Mesenchymal stem cell (in vitro differentiated cells and primary cell): ENCODE data around the gene TUFM.

ENCODE experiments used
- DNase-seq: peaks from one replicate; pipeline ENCODE4 v3.0.0-alpha.2; 2013
- H2AFZ ChIP-seq: one replicate; pipeline ENCODE4 v1.6.1; 2013; ENCODE audit warnings: low read depth, mild to moderate bottlenecking, control low read depth, inconsistent platforms, low read length, moderate library complexity
- H2AK5ac ChIP-seq: 2 replicates; pipeline ENCODE4 v1.6.1; 2013; ENCODE audit warnings: low read length, moderate library complexity, mild to moderate bottlenecking, inconsistent platforms; ENCODE audit not compliant: severe bottlenecking
- H2BK120ac ChIP-seq: one replicate; pipeline ENCODE4 v1.6.1; 2013; ENCODE audit warnings: low read depth, mild to moderate bottlenecking, inconsistent platforms, low read length, moderate library complexity
- H2BK12ac ChIP-seq, 2 experiments: one replicate each; pipeline ENCODE4 v1.6.1; 2013; ENCODE audit warnings: inconsistent platforms in 2 of 2, low read length in 2 of 2, mild to moderate bottlenecking in 2 of 2, moderate library complexity in 2 of 2, control low read depth in 1 of 2
- H2BK15ac ChIP-seq: one replicate; pipeline ENCODE4 v1.6.1; 2013; ENCODE audit warnings: mild to moderate bottlenecking, low read depth, inconsistent platforms; ENCODE audit not compliant: poor library complexity, severe bottlenecking
- H2BK5ac ChIP-seq: 2 replicates; pipeline ENCODE4 v1.6.1; 2013; ENCODE audit warnings: low read depth, mild to moderate bottlenecking, low read length, control low read depth, inconsistent platforms; ENCODE audit not compliant: poor library complexity, severe bottlenecking
- H3K14ac ChIP-seq, 2 experiments: one replicate each; pipeline ENCODE4 v1.6.1; 2013; ENCODE audit warnings: inconsistent platforms in 2 of 2, low read length in 2 of 2, control low read depth in 1 of 2, mild to moderate bottlenecking in 1 of 2, moderate library complexity in 1 of 2
- H3K18ac ChIP-seq, 2 experiments: one replicate each; pipeline ENCODE4 v1.6.1; 2013; ENCODE audit warnings: inconsistent platforms in 2 of 2, low read length in 2 of 2, control low read depth in 1 of 2, low read depth in 1 of 2, mild to moderate bottlenecking in 1 of 2
- H3K23ac ChIP-seq, 2 experiments: one replicate each; pipeline ENCODE4 v1.6.1; 2013; ENCODE audit warnings: inconsistent platforms in 2 of 2, low read length in 2 of 2, mild to moderate bottlenecking in 2 of 2, moderate library complexity in 2 of 2, control low read depth in 1 of 2
- H3K27ac ChIP-seq: 2 replicates; pipeline ENCODE4 v1.5.1; 2013; ENCODE audit warnings: mild to moderate bottlenecking, moderate library complexity, low read length, control low read depth, inconsistent platforms; ENCODE audit not compliant: poor library complexity, severe bottlenecking
- H3K27me3 ChIP-seq, 2 experiments: 2 replicates each; pipeline versions ENCODE4 v1.6.1 to v1.7.0; 2013; ENCODE audit warnings: low read length in 2 of 2, mild to moderate bottlenecking in 2 of 2, moderate library complexity in 2 of 2, control low read depth in 1 of 2, inconsistent platforms in 1 of 2; ENCODE audit not compliant: control insufficient read depth in 1 of 2, insufficient read depth in 1 of 2
- H3K36me3 ChIP-seq, 2 experiments: 2 replicates each; pipeline versions ENCODE4 v1.6.1 to v1.7.0; 2013; ENCODE audit warnings: low read length in 2 of 2, control low read depth in 1 of 2, inconsistent platforms in 1 of 2, low read depth in 1 of 2, mild to moderate bottlenecking in 1 of 2; ENCODE audit not compliant: insufficient read depth in 2 of 2, control insufficient read depth in 1 of 2
- H3K4ac ChIP-seq, 2 experiments: one replicate each; pipeline ENCODE4 v1.6.1; 2013; ENCODE audit warnings: inconsistent platforms in 2 of 2, low read length in 2 of 2, mild to moderate bottlenecking in 2 of 2, moderate library complexity in 2 of 2, control low read depth in 1 of 2, low read depth in 1 of 2
- H3K4me1 ChIP-seq: 2 replicates; pipeline ENCODE4 v1.6.1; 2013; ENCODE audit warnings: low read depth, low read length, control low read depth; ENCODE audit not compliant: control insufficient read depth, insufficient read depth
- H3K4me2 ChIP-seq: 2 replicates; pipeline ENCODE4 v1.6.1; 2013; ENCODE audit warnings: low read length, mild to moderate bottlenecking, inconsistent platforms; ENCODE audit not compliant: poor library complexity, severe bottlenecking
- H3K4me3 ChIP-seq, 2 experiments: 2 replicates each; pipeline versions ENCODE4 v1.5.1 to v1.7.0; 2013; ENCODE audit warnings: low read length in 2 of 2, mild to moderate bottlenecking in 2 of 2, control low read depth in 1 of 2, low read depth in 1 of 2; ENCODE audit not compliant: insufficient read depth in 1 of 2
- H3K79me1 ChIP-seq: replicated peaks from 2 replicates; pipeline ENCODE4 v1.6.1; 2013; ENCODE audit warnings: mild to moderate bottlenecking, control low read depth, low read length, inconsistent platforms; ENCODE audit not compliant: poor library complexity, severe bottlenecking
- H3K9ac ChIP-seq: 2 replicates; pipeline ENCODE4 v1.7.0; 2013; ENCODE audit warnings: mild to moderate bottlenecking, low read length, moderate library complexity
- H3K9me3 ChIP-seq: 2 replicates; pipeline ENCODE4 v1.7.0; 2013; ENCODE audit warnings: mild to moderate bottlenecking, low read length; ENCODE audit not compliant: control insufficient read depth
- H4K8ac ChIP-seq: one replicate; pipeline ENCODE4 v1.6.1; 2013; ENCODE audit warnings: inconsistent platforms, mild to moderate bottlenecking, low read length, moderate library complexity
- H4K91ac ChIP-seq: one replicate; pipeline ENCODE4 v1.6.1; 2013; ENCODE audit warnings: mild to moderate bottlenecking, low read length, inconsistent platforms
- WGBS: methylation state at CpG from one replicate; pipeline ENCODE4 v1.1.7; 2013; ENCODE audit warnings: mixed read lengths; 5-methylcytosine and 5-hydroxymethylcytosine counted together

The TUFM gene

GRCh38 chr16:28836761-28837064, 9.4 kb downstream of the TUFM start:
- no peak overlapping the region for H3K27ac ChIP-seq
- H3K79me1 ChIP-seq: peaks cover 39% of the 10 kb centered on the region
- DNase-seq: no peak
- H2AK5ac ChIP-seq: no peak overlapping the region
- no peaks in the 10 kb centered on the region for H3K27me3 ChIP-seq
- no peak overlapping the region for H3K4ac ChIP-seq
- no peak overlapping the region for H2BK5ac ChIP-seq
- no peak overlapping the region for H3K23ac ChIP-seq
- H3K9ac ChIP-seq: no peak overlapping the region
- H2BK15ac ChIP-seq: no peak overlapping the region
- H2BK12ac ChIP-seq: no peak overlapping the region
- H3K9me3 ChIP-seq: no peaks in the 10 kb centered on the region
- no peak overlapping the region for H2AFZ ChIP-seq
- H3K4me1 ChIP-seq: no peaks in the 10 kb centered on the region
- no peak overlapping the region for H4K91ac ChIP-seq
- no peak overlapping the region for H3K4me2 ChIP-seq
- H3K18ac ChIP-seq: no peak overlapping the region
- no peak overlapping the region for H3K4me3 ChIP-seq
- peaks cover 71 to 80% of the 10 kb centered on the region in 2 experiments for H3K36me3 ChIP-seq
- H3K14ac ChIP-seq: no peak overlapping the region
- 89% methylated on average over 8 of the region's 8 CpGs for WGBS
- H4K8ac ChIP-seq: no peak overlapping the region
- no peak overlapping the region for H2BK120ac ChIP-seq

GRCh38 chr16:28835864-28836760, 10.0 kb downstream of the TUFM start:
- Histone ChIP-seq H2BK5ac (no peak overlapping the region), H3K4me2 (no peak overlapping the region), H3K9me3 (no peaks in the 10 kb centered on the region), H2BK12ac (no peak overlapping the region), H3K4me3 (peak overlapping the region in 1 of 2 experiments; percentile 7), H4K91ac (no peak overlapping the region), H2AK5ac (no peak overlapping the region), H2AFZ (no peak overlapping the region), H3K4ac (no peak overlapping the region), H3K23ac (no peak overlapping the region), H2BK15ac (no peak overlapping the region), H3K36me3 (peaks cover 77 to 82% of the 10 kb centered on the region in 2 experiments), H3K14ac (no peak overlapping the region), H2BK120ac (no peak overlapping the region), H3K4me1 (no peaks in the 10 kb centered on the region), H3K9ac (no peak overlapping the region), H3K27ac (no peak overlapping the region), H4K8ac (no peak overlapping the region), H3K79me1 (peaks cover 42% of the 10 kb centered on the region), H3K18ac (no peak overlapping the region), H3K27me3 (no peaks in the 10 kb centered on the region)
- WGBS: 98% methylated on average over 15 of the region's 25 CpGs
- DNase-seq: no peak

- no peak overlapping the region for H2BK15ac ChIP-seq
- H3K4ac ChIP-seq: no peak overlapping the region
- H3K36me3 ChIP-seq: peaks cover 84 to 91% of the 10 kb centered on the region in 2 experiments
- no peak overlapping the region for H2AK5ac ChIP-seq
- H3K4me1 ChIP-seq: no peaks in the 10 kb centered on the region
- H3K4me3 ChIP-seq: no peak overlapping the region
- H3K14ac ChIP-seq: no peak overlapping the region
- no peak overlapping the region for H4K91ac ChIP-seq
- H3K27me3 ChIP-seq: no peaks in the 10 kb centered on the region
- H3K23ac ChIP-seq: no peak overlapping the region
- no peaks in the 10 kb centered on the region for H3K9me3 ChIP-seq
- no peak overlapping the region for H3K18ac ChIP-seq
- H2BK120ac ChIP-seq: no peak overlapping the region
- no peak overlapping the region for H3K9ac ChIP-seq
- no peak overlapping the region for H3K4me2 ChIP-seq
- no peak overlapping the region for H2AFZ ChIP-seq
- H2BK5ac ChIP-seq: no peak overlapping the region
- DNase-seq: no peak
- H3K79me1 ChIP-seq: peaks cover 47% of the 10 kb centered on the region
- H4K8ac ChIP-seq: no peak overlapping the region
- 98% methylated on average over 22 of the region's 25 CpGs for WGBS
- H2BK12ac ChIP-seq: no peak overlapping the region
- no peak overlapping the region for H3K27ac ChIP-seq
These were observed 11.0 kb downstream of the TUFM start for GRCh38 chr16:28834873-28835863.

- Histone ChIP-seq H2BK5ac (no peak overlapping the region), H3K23ac (no peak overlapping the region), H4K91ac (no peak overlapping the region), H3K36me3 (peaks cover 92 to 99% of the 10 kb centered on the region in 2 experiments), H3K18ac (no peak overlapping the region), H3K9ac (no peak overlapping the region), H3K9me3 (no peaks in the 10 kb centered on the region), H2AK5ac (no peak overlapping the region), H3K4ac (no peak overlapping the region), H2BK12ac (no peak overlapping the region), H2BK15ac (no peak overlapping the region), H2BK120ac (no peak overlapping the region), H3K14ac (no peak overlapping the region), H3K27me3 (no peaks in the 10 kb centered on the region), H3K4me3 (no peak overlapping the region), H3K4me2 (no peak overlapping the region), H4K8ac (no peak overlapping the region), H3K79me1 (peaks cover 54% of the 10 kb centered on the region), H3K4me1 (no peaks in the 10 kb centered on the region), H3K27ac (no peak overlapping the region), H2AFZ (no peak overlapping the region)
- DNase-seq: no peak
- WGBS: 98% methylated on average over 14 of the region's 14 CpGs
These were observed 11.8 kb downstream of the TUFM start for GRCh38 chr16:28834349-28834748.
